ENCODE results near the gene DXO. TPM values are rescaled to one million over a fixed set of nuclear protein-coding genes. Genes with fewer than 3 reads are reported as not detected.

The DXO gene
- total and polyA plus RNA-seq, 2 of the 13 experiments (the other 11 are each of a cell fraction or from before 2014, with no cell fraction given) = 18.6 to 26.2 TPM

DNA sequence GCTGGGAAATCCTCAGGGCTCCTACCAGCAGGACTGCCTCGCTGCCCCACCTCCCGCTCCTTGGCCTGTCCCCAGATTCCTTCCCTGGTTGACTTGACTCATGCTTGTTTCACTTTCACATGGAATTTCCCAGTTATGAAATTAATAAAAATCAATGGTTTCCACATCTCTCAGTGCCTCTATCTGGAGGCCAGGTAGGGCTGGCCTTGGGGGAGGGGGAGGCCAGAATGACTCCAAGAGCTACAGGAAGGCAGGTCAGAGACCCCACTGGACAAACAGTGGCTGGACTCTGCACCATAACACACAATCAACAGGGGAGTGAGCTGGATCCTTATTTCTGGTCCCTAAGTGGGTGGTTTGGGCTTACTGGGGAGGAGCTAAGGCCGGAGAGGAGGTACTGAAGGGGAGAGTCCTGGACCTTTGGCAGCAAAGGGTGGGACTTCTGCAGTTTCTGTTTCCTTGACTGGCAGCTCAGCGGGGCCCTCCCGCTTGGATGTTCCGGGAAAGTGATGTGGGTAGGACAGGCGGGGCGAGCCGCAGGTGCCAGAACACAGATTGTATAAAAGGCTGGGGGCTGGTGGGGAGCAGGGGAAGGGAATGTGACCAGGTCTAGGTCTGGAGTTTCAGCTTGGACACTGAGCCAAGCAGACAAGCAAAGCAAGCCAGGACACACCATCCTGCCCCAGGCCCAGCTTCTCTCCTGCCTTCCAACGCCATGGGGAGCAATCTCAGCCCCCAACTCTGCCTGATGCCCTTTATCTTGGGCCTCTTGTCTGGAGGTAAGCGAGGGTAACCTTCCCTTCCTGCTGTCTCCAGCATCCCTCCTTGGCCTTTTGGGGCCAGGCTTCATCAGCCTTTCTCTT, 26.2 kb downstream of the DXO start, which contains the start of gene CFB (continued):
- no peak; the same call in 1 of the 2 replicates for TF ChIP-seq SIN3A (IDR thresholded peaks at IDR 0.05; ENCODE audit: borderline replicate concordance, low read depth, low read length)
- no peak for TF ChIP-seq SIN3B (IDR thresholded peaks at IDR 0.05; ENCODE audit: low read length)
- no peak for TF ChIP-seq ZNF660 (CRISPR knock-in tag; IDR thresholded peaks at IDR 0.05; ENCODE audit: borderline replicate concordance, low read depth)
- peak; percentile 62; the same call in 1 of the 2 replicates for TF ChIP-seq HNF1A (IDR thresholded peaks at IDR 0.05; ENCODE audit: low read depth)
- peak; percentile 75; the same call in 1 of the 2 replicates for TF ChIP-seq HNF1A (CRISPR knock-in tag; IDR thresholded peaks at IDR 0.05; ENCODE audit: borderline replicate concordance)
- TF ChIP-seq, protein P1, sequence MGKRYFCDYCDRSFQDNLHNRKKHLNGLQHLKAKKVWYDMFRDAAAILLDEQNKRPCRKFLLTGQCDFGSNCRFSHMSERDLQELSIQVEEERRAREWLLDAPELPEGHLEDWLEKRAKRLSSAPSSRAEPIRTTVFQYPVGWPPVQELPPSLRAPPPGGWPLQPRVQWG (CRISPR knock-in tag; IDR thresholded peaks at IDR 0.05; ENCODE audit: borderline replicate concordance, low read depth) = no peak
- peak; percentile 89 for TF ChIP-seq ZNF333 (CRISPR knock-in tag; IDR thresholded peaks at IDR 0.05; ENCODE audit: borderline replicate concordance)
- TF ChIP-seq GTF2F1 (IDR thresholded peaks at IDR 0.05; ENCODE audit: low read length) = no peak; the same call in 1 of the 2 replicates
- peak; percentile 65; the same call in 1 of the 2 replicates for TF ChIP-seq TOPORS (CRISPR knock-in tag; IDR thresholded peaks at IDR 0.05)
- TF ChIP-seq ZSCAN30 (CRISPR knock-in tag; IDR thresholded peaks at IDR 0.05) = 0 out of 2 replicates have a peak, but pooled peaks have one; percentile 72
- peak; percentile 87; the same call in 1 of the 2 replicates for TF ChIP-seq SNAPC2 (CRISPR knock-in tag; IDR thresholded peaks at IDR 0.05)
- TF ChIP-seq SALL1 (CRISPR knock-in tag; IDR thresholded peaks at IDR 0.05) = peak; percentile 100
- no peak; the same call in none of the 2 replicates for TF ChIP-seq ZNF225 (CRISPR knock-in tag; IDR thresholded peaks at IDR 0.05)
- TF ChIP-seq ZNF558 (CRISPR knock-in tag; IDR thresholded peaks at IDR 0.05; ENCODE audit: borderline replicate concordance) = 0 out of 2 replicates have a peak, but pooled peaks have one; percentile 33
- TF ChIP-seq, protein P2, sequence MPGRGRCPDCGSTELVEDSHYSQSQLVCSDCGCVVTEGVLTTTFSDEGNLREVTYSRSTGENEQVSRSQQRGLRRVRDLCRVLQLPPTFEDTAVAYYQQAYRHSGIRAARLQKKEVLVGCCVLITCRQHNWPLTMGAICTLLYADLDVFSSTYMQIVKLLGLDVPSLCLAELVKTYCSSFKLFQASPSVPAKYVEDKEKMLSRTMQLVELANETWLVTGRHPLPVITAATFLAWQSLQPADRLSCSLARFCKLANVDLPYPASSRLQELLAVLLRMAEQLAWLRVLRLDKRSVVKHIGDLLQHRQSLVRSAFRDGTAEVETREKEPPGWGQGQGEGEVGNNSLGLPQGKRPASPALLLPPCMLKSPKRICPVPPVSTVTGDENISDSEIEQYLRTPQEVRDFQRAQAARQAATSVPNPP (CRISPR knock-in tag; IDR thresholded peaks at IDR 0.05) = no peak; the same call in 1 of the 2 replicates
- TF ChIP-seq ZNF577 (CRISPR knock-in tag; IDR thresholded peaks at IDR 0.05; ENCODE audit: borderline replicate concordance, low read depth) = no peak
- TF ChIP-seq GABPB1 (CRISPR knock-in tag; IDR thresholded peaks at IDR 0.05) = peak; percentile 54
- 0 out of 2 replicates have a peak, but pooled peaks have one; percentile 34 for TF ChIP-seq ZFP62 (CRISPR knock-in tag; IDR thresholded peaks at IDR 0.05)
- peak; percentile 58 for TF ChIP-seq ZFY (CRISPR knock-in tag; IDR thresholded peaks at IDR 0.05)
- TF ChIP-seq ZNF792 (CRISPR knock-in tag; IDR thresholded peaks at IDR 0.05) = peak; percentile 72
- no peak for TF ChIP-seq ZNF282 (IDR thresholded peaks at IDR 0.05; ENCODE audit: partially characterized antibody)
- TF ChIP-seq ZNF230 (CRISPR knock-in tag; IDR thresholded peaks at IDR 0.05) = peak; percentile 66; the same call in 1 of the 2 replicates
- TF ChIP-seq, protein P3, sequence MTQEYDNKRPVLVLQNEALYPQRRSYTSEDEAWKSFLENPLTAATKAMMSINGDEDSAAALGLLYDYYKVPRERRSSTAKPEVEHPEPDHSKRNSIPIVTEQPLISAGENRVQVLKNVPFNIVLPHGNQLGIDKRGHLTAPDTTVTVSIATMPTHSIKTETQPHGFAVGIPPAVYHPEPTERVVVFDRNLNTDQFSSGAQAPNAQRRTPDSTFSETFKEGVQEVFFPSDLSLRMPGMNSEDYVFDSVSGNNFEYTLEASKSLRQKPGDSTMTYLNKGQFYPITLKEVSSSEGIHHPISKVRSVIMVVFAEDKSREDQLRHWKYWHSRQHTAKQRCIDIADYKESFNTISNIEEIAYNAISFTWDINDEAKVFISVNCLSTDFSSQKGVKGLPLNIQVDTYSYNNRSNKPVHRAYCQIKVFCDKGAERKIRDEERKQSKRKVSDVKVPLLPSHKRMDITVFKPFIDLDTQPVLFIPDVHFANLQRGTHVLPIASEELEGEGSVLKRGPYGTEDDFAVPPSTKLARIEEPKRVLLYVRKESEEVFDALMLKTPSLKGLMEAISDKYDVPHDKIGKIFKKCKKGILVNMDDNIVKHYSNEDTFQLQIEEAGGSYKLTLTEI (CRISPR knock-in tag; conservative IDR thresholded peaks at IDR 0.05) = no peak

Measured in HepG2 (cell line).